Prostate gland (tissue), 2 donors: ENCODE data around the gene APPL1. TPM values are rescaled to one million over a fixed set of nuclear protein-coding genes. Genes with fewer than 3 reads are reported as not detected.
"Not testable (repeated sequence)": the region's sequence is repeated elsewhere in the genome, so short reads cannot be mapped to it uniquely, and the experiment has no call there.

ENCODE experiments used
- DNase-seq: peaks from one replicate; pipeline ENCODE4 v3.0.0-alpha.2; 2019; ENCODE audit warnings: low spot score
- H3K27ac ChIP-seq, 2 donors: fragments of 200-600 bp; sonication (generic); 2 replicates each; pipeline ENCODE4 v1.5.1; 2017 to 2019
- H3K27me3 ChIP-seq: fragments of 200-600 bp; sonication (generic); replicated peaks from 2 replicates; pipeline ENCODE4 v1.5.1; 2019; ENCODE audit not compliant: insufficient read depth
- H3K36me3 ChIP-seq, 2 donors: fragments of 200-600 bp; sonication (generic); 1 replicate in 1 of 2; 2 replicates in 1 of 2; pipeline versions ENCODE4 v1.5.1 to v1.8.1; 2017 to 2019
- H3K4me1 ChIP-seq: fragments of 200-600 bp; sonication (generic); replicated peaks from 2 replicates; pipeline ENCODE4 v1.5.1; 2019
- H3K4me3 ChIP-seq, 2 donors: fragments of 200-600 bp; sonication (generic); 2 replicates each; pipeline ENCODE4 v1.5.1; 2017 to 2019
- H3K9me3 ChIP-seq: fragments of 200-600 bp; sonication (generic); 2 replicates; pipeline ENCODE4 v1.5.1; 2017
- CTCF ChIP-seq, 4 experiments: fragments of 200-600 bp in 2 of 4; fragments of 450-650 bp in 2 of 4; sonication (generic) in 2 of 4; IDR thresholded peaks; 1 replicate in 3 of 4; 2 replicates in 1 of 4; pipeline ENCODE4 v1.5.1; 2016 to 2019; ENCODE audit warnings: antibody characterized with exemption in 4 of 4, mild to moderate bottlenecking in 2 of 4, moderate library complexity in 2 of 4
- POLR2A ChIP-seq: fragments of 450-650 bp; IDR thresholded peaks from one replicate; pipeline ENCODE4 v1.6.1; 2016; ENCODE audit warnings: antibody characterized with exemption, mild to moderate bottlenecking
- POLR2AphosphoS5 ChIP-seq: sonication (generic); formaldehyde crosslinking; IDR thresholded peaks from one replicate; pipeline ENCODE4 v1.6.1; 2017; ENCODE audit warnings: antibody characterized with exemption
- WGBS: methylation state at CpG from one replicate; pipeline ENCODE4 v1.1.5; 2018; 5-methylcytosine and 5-hydroxymethylcytosine counted together
- intact Hi-C: fragments of 100-400 bp; cut with DNase I; formaldehyde crosslinking; loops from one replicate; pipeline ENCODE4 v1.14.2; 2022
- total RNA-seq, 2 donors: library from RNA; depleted of rRNA; stranded (reverse); fragments of >200 nt; gene quantifications; one replicate each; pipeline ENCODE4 v1.1.0, GENCODE V29; 2016

The APPL1 gene
- total RNA-seq, 2 donors from 2014 or later = 32.3 to 47.3 TPM

- DNase-seq = no peak
- no peak overlapping the region for H3K4me3 ChIP-seq
- TF ChIP-seq CTCF (IDR thresholded peaks at IDR 0.05) = no peak
- TF ChIP-seq POLR2A = no peak
- TF ChIP-seq POLR2AphosphoS5 = no peak
- no peaks in the 10 kb centered on the region for H3K4me1 ChIP-seq
- H3K9me3 ChIP-seq = no peaks in the 10 kb centered on the region
- no peaks in the 10 kb centered on the region for H3K36me3 ChIP-seq
- H3K27me3 ChIP-seq = no peaks in the 10 kb centered on the region
- H3K27ac ChIP-seq = no peak overlapping the region
- intact Hi-C loops = loop anchor here (10.0 kb wide), 1 partner anchor 346 kb away; no protein-coding TSS in a partner anchor
- WGBS = 92% methylated on average over 9 of the region's 9 CpGs
Observed at GRCh38 chr3:57288403-57288802, 60.9 kb downstream of the APPL1 start.

- H3K27me3 ChIP-seq = no peaks in the 10 kb centered on the region
- 83% methylated on average over 1 of the region's 1 CpG for WGBS
- H3K27ac ChIP-seq = no peak within 1 kb of the TSS
- no peak within 1 kb of the TSS for H3K4me3 ChIP-seq
- TF ChIP-seq CTCF (IDR thresholded peaks at IDR 0.05) (no peak), POLR2AphosphoS5 (no peak)
- DNase-seq = no peak
- H3K36me3 ChIP-seq = no peaks in the 10 kb centered on the region
- intact Hi-C loops = no loop called here
- no peaks in the 10 kb centered on the region for H3K4me1 ChIP-seq
- no peaks in the 10 kb centered on the region for H3K9me3 ChIP-seq
Observed at GRCh38 chr3:57292159-57292896, 64.8 kb downstream of the APPL1 start, which contains the start of gene ASB14. ASB14 (minus strand) TSS chr3:57292685; CDS start chr3:57292033, 652 bp downstream.

- H3K4me3 ChIP-seq = no peak overlapping the region
- 96% methylated on average over 4 of the region's 4 CpGs for WGBS
- H3K27ac ChIP-seq = no peak overlapping the region
- no peaks in the 10 kb centered on the region for H3K36me3 ChIP-seq
- intact Hi-C loops = no loop called here
- no peak for DNase-seq
- no peak for TF ChIP-seq CTCF (IDR thresholded peaks at IDR 0.05)
- no peak for TF ChIP-seq POLR2AphosphoS5
- no peak for TF ChIP-seq POLR2A
- no peaks in the 10 kb centered on the region for H3K4me1 ChIP-seq
- no peaks in the 10 kb centered on the region for H3K27me3 ChIP-seq
- H3K9me3 ChIP-seq = no peaks in the 10 kb centered on the region
Observed at GRCh38 chr3:57292897-57293526, 65.5 kb downstream of the APPL1 start.

GRCh38 chr3:57298041-57298440 is 70.5 kb downstream of the APPL1 start:
- TF ChIP-seq CTCF (IDR thresholded peaks at IDR 0.05) (no peak), POLR2AphosphoS5 (no peak), POLR2A (no peak)
- H3K9me3 ChIP-seq = no peaks in the 10 kb centered on the region
- WGBS = 100% methylated on average over 1 of the region's 1 CpG
- H3K4me3 ChIP-seq = no peak overlapping the region
- H3K4me1 ChIP-seq = no peaks in the 10 kb centered on the region
- no peaks in the 10 kb centered on the region for H3K27me3 ChIP-seq
- no peak for DNase-seq
- H3K27ac ChIP-seq = no peak overlapping the region
- intact Hi-C loops = no loop called here
- H3K36me3 ChIP-seq = no peaks in the 10 kb centered on the region

- H3K9me3 ChIP-seq, H3K36me3 ChIP-seq, intact Hi-C loops, DNase-seq, H3K27me3 ChIP-seq, H3K4me1 ChIP-seq, H3K4me3 ChIP-seq, H3K27ac ChIP-seq: not testable (repeated sequence)
- WGBS = 86% methylated on average over 7 of the region's 7 CpGs
Observed at GRCh38 chr3:57303520-57303919, 76.0 kb downstream of the APPL1 start.
